ENCODE results near the gene TPGS1. TPM values are rescaled to one million over a fixed set of nuclear protein-coding genes. Genes with fewer than 3 reads are reported as not detected.

Gene TPGS1
- total and polyA plus RNA-seq, 2 donors from 2014 or later = 17.9 to 23.1 TPM

GRCh38 chr19:548886-549830, 41.9 kb downstream of the TPGS1 start:
- no peak overlapping the region for H3K4me3 ChIP-seq (ENCODE audit: low read length in 3 of 3)
- FAIRE-seq = no peak
- H3K27me3 ChIP-seq (ENCODE audit: control insufficient read depth, insufficient read depth, low read length) = no peaks in the 10 kb centered on the region
- no peaks in the 10 kb centered on the region for H3K9me3 ChIP-seq (ENCODE audit: control insufficient read depth in 2 of 3, insufficient read depth in 1 of 3, low read length in 3 of 3)
- peak in 1 of 5 donors; percentile 81 for DNase-seq
- H3K4me1 ChIP-seq (ENCODE audit: control insufficient read depth in 2 of 3, insufficient read depth in 2 of 3, low read depth in 1 of 3, low read length in 3 of 3) = peaks cover 0 to 2% (median 0%) of the 10 kb centered on the region in 3 donors
- H3K27ac ChIP-seq (ENCODE audit: low read depth in 2 of 2, low read length in 2 of 2) = no peak overlapping the region
- no peaks in the 10 kb centered on the region for H3K36me3 ChIP-seq (ENCODE audit: control insufficient read depth in 2 of 3, insufficient read depth in 3 of 3, low read length in 3 of 3)
- no peak overlapping the region for H3K9ac ChIP-seq (ENCODE audit: low read length in 3 of 3)
- TF ChIP-seq, protein P1, sequence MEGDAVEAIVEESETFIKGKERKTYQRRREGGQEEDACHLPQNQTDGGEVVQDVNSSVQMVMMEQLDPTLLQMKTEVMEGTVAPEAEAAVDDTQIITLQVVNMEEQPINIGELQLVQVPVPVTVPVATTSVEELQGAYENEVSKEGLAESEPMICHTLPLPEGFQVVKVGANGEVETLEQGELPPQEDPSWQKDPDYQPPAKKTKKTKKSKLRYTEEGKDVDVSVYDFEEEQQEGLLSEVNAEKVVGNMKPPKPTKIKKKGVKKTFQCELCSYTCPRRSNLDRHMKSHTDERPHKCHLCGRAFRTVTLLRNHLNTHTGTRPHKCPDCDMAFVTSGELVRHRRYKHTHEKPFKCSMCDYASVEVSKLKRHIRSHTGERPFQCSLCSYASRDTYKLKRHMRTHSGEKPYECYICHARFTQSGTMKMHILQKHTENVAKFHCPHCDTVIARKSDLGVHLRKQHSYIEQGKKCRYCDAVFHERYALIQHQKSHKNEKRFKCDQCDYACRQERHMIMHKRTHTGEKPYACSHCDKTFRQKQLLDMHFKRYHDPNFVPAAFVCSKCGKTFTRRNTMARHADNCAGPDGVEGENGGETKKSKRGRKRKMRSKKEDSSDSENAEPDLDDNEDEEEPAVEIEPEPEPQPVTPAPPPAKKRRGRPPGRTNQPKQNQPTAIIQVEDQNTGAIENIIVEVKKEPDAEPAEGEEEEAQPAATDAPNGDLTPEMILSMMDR (IDR thresholded peaks at IDR 0.05; ENCODE audit: borderline replicate concordance, extremely low read depth, insufficient read depth) = no peak
- intact Hi-C loops (cut with DNase I) = no loop called here

DNA sequence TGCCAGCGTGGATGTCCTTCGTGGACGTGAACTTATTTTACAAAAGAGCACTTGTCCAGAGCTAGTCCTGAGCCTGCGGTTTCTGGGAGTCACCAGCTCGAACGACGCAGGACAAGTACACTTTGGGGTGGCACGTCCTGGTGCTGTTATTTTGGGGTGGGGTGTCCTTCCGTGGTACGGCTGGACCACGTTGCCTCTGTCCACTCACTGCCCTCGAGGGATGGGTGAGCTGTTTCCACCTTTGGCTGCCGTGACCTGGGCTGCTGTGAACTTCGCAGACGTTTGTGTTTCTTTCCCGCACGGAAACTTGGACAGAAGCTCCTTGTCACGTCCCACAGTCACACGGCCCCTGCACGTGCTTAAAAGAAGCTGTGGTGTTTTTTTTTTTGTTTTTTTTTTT, 47.5 kb downstream of the TPGS1 start:
- peaks cover 0 to 2% (median 0%) of the 10 kb centered on the region in 3 donors for H3K4me1 ChIP-seq (ENCODE audit: control insufficient read depth in 2 of 3, insufficient read depth in 2 of 3, low read depth in 1 of 3, low read length in 3 of 3)
- DNase-seq (peak in 1 of 5 donors; percentile 48), FAIRE-seq (no peak)

GRCh38 chr19:555474-555808, 48.1 kb downstream of the TPGS1 start:
- TF ChIP-seq, protein P1 (IDR thresholded peaks at IDR 0.05; ENCODE audit: borderline replicate concordance, extremely low read depth, insufficient read depth) = no peak
- intact Hi-C loops (cut with DNase I) = no loop called here
- H3K9ac ChIP-seq (ENCODE audit: low read length in 3 of 3) = no peak overlapping the region
- H3K9me3 ChIP-seq (ENCODE audit: control insufficient read depth in 2 of 3, insufficient read depth in 1 of 3, low read length in 3 of 3) = no peaks in the 10 kb centered on the region
- H3K36me3 ChIP-seq (ENCODE audit: control insufficient read depth in 2 of 3, insufficient read depth in 3 of 3, low read length in 3 of 3) = no peaks in the 10 kb centered on the region
- no peak overlapping the region for H3K4me3 ChIP-seq (ENCODE audit: low read length in 3 of 3)
- peak in 1 of 5 donors; percentile 46 for DNase-seq
- no peaks in the 10 kb centered on the region for H3K27me3 ChIP-seq (ENCODE audit: control insufficient read depth, insufficient read depth, low read length)
- no peak for FAIRE-seq
- H3K27ac ChIP-seq (ENCODE audit: low read depth in 2 of 2, low read length in 2 of 2) = no peak overlapping the region
- H3K4me1 ChIP-seq (ENCODE audit: control insufficient read depth in 2 of 3, insufficient read depth in 2 of 3, low read depth in 1 of 3, low read length in 3 of 3) = peaks cover 0 to 2% (median 0%) of the 10 kb centered on the region in 3 donors

More for the DNA sequence above, 47.5 kb downstream of the TPGS1 start:
- H3K27ac ChIP-seq (ENCODE audit: low read depth in 2 of 2, low read length in 2 of 2) = no peak overlapping the region
- H3K9ac ChIP-seq (ENCODE audit: low read length in 3 of 3) = no peak overlapping the region
- TF ChIP-seq, protein P1 (IDR thresholded peaks at IDR 0.05; ENCODE audit: borderline replicate concordance, extremely low read depth, insufficient read depth) = no peak
- no peaks in the 10 kb centered on the region for H3K36me3 ChIP-seq (ENCODE audit: control insufficient read depth in 2 of 3, insufficient read depth in 3 of 3, low read length in 3 of 3)
- H3K4me3 ChIP-seq (ENCODE audit: low read length in 3 of 3) = no peak overlapping the region
- intact Hi-C loops (cut with DNase I) = no loop called here
- no peaks in the 10 kb centered on the region for H3K27me3 ChIP-seq (ENCODE audit: control insufficient read depth, insufficient read depth, low read length)
- no peaks in the 10 kb centered on the region for H3K9me3 ChIP-seq (ENCODE audit: control insufficient read depth in 2 of 3, insufficient read depth in 1 of 3, low read length in 3 of 3)

Data from kidney (tissue), 14 donors.